Rectal smooth muscle tissue (tissue), 1 donor: ENCODE data around the gene ZNF107.
"Not testable (repeated sequence)": the region's sequence is repeated elsewhere in the genome, so short reads cannot be mapped to it uniquely, and the experiment has no call there.

Source experiments
- H3K27ac ChIP-seq: one replicate; pipeline ENCODE4 v1.7.0; 2013; ENCODE audit warnings: low read depth, low read length, inconsistent platforms
- H3K27me3 ChIP-seq: one replicate; pipeline ENCODE4 v1.7.0; 2013; ENCODE audit warnings: low read length; ENCODE audit not compliant: control insufficient read depth, insufficient read depth
- H3K36me3 ChIP-seq: one replicate; pipeline ENCODE4 v1.7.0; 2013; ENCODE audit warnings: low read length; ENCODE audit not compliant: control insufficient read depth, insufficient read depth
- H3K4me1 ChIP-seq: one replicate; pipeline ENCODE4 v1.7.0; 2013; ENCODE audit warnings: low read length; ENCODE audit not compliant: control insufficient read depth, insufficient read depth
- H3K4me3 ChIP-seq: one replicate; pipeline ENCODE4 v1.7.0; 2013; ENCODE audit warnings: low read length
- H3K9ac ChIP-seq: one replicate; pipeline ENCODE4 v1.7.0; 2013; ENCODE audit warnings: low read length

The ZNF107 gene

DNA sequence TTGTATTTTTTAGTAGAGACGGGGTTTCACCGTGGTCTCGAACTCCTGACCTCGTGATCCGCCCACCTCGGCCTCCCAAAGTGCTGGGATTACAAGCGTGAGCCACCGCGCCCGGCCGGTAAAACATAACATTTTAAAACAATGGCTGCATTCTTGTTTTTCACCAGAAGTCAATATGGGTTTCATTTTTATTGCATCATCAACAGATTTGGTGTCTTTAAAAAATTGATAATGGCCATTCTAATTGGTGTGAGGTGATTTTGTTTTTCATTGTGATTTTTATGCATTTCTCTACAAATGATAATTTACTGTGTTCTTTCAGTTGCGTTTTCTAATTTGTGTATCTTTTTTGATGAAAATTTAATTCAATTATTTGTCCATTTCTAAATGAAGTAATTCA lies 31.9 kb downstream of the ZNF107 start:
- H3K4me3 ChIP-seq, H3K9ac ChIP-seq, H3K27ac ChIP-seq, H3K4me1 ChIP-seq, H3K36me3 ChIP-seq, H3K27me3 ChIP-seq: not testable (repeated sequence)

DNA sequence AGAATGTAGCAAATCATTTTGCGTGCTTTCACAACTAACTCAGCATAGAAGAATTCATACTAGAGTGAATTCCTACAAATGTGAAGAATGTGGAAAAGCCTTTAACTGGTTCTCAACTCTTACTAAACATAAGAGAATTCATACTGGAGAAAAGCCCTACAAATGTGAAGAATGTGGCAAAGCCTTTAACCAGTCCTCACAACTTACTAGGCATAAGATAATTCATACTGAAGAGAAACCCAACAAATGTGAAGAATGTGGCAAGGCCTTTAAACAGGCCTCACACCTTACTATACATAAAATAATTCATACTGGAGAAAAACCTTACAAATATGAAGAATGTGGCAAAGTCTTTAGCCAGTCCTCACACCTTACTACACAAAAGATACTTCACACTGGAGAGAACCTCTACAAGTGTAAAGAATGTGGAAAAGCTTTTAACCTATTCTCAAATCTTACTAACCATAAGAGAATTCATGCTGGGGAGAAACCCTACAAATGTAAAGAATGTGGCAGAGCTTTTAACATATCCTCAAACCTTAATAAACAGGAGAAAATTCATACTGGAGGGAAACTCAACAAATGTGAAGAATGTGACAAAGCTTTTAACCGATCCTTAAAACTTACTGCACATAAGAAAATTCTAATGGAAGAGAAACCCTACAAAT lies 40.8 kb downstream of the ZNF107 start:
- H3K36me3 ChIP-seq: peaks cover 3% of the 10 kb centered on the region
- no peak overlapping the region for H3K27ac ChIP-seq
- no peak overlapping the region for H3K4me3 ChIP-seq
- no peaks in the 10 kb centered on the region for H3K4me1 ChIP-seq
- H3K27me3 ChIP-seq: no peaks in the 10 kb centered on the region
- H3K9ac ChIP-seq: no peak overlapping the region

DNA sequence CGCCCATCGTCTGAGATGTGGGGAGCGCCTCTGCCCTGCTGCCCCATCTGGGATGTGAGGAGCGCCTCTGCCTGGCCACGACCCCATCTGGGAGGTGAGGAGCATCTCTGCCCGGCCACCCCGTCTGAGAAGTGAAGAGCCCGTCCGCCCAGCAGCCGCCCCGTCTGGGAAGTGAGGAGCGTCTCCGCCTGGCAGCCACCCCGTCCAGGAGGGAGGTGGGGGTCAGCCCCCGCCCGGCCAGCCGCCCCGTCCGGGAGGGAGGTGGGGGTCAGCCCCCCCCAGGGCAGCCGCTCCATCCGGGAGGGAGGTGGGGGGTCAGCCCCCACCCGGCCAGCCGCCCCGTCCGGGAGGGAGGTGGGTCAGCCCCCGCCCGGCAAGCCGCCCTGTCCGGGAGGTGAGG lies 52.0 kb downstream of the ZNF107 start:
- not testable (repeated sequence) for H3K27me3 ChIP-seq, H3K4me3 ChIP-seq, H3K36me3 ChIP-seq, H3K9ac ChIP-seq, H3K4me1 ChIP-seq, H3K27ac ChIP-seq

DNA sequence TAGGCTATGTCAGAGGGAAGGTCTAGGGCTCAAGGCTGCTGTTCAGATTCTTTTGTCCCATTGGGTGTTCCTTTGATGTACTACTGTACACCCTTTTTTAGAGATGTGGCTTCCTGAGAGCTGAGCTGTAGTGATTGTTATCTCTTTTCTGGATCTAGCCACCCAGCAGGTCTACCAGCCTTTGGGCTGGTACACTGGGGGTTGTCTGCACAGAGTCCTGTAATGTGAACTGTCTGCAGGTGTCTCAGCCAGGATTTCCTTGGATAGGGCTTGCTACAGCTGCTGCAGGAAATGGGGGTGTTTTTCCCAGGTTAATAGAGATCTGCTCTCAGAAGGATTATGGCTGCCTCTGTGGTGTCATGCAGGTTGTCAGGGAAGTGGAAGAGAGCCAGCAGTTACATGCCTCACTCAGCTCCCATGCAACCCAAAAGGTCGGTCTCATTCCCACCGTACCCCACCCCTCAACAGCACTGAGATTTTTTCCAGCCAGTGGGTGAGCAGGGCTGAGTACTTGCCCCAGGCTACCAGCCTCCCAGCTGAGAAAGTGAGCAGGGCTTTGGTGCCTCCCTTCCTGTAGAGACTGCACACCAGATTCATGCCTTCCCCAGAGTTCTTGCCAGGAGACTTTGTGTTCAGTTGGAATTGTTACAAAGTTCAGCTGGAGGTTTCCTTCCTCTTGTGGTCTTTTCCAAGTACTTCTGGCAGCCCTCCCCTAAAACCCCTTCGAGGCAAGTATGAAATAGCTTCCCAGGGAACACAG lies 63.3 kb downstream of the ZNF107 start:
- Histone ChIP-seq H3K9ac (no peak overlapping the region), H3K4me1 (no peaks in the 10 kb centered on the region), H3K27me3 (no peaks in the 10 kb centered on the region), H3K36me3 (no peaks in the 10 kb centered on the region), H3K27ac (no peak overlapping the region), H3K4me3 (no peak overlapping the region)

DNA sequence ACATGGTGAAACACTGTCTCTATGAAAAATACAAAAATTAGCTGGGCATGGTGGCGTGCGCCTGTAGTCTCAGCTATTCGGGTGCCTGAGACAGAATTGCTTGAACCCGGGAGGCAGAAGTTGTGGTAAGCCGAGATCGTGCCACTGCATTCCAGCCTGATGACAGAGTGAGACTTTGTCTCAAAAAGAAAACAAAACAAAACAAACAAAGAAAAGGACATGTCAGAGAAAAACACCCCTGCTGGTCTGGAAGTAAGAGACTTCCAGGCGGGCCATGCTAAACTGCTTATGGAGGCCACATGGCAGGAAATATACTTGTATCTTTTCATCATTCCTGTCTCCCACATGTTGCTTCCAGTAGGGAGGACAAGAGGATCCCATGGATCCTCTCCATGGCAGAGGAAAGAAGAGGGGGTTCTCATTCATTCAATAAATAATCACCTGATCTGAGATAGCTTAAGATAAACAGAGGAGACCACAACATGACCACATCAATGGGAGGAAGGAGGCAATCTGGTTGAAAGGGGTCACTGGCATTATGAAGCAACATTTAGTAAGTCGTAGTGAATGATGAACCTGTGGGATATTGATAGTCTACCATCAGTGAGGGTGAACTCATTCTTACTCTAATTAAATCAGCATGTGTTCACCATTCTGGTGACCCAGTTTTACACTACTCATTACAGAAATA lies 67.8 kb downstream of the ZNF107 start:
- H3K4me3 ChIP-seq: no peak overlapping the region
- H3K27me3 ChIP-seq: no peaks in the 10 kb centered on the region
- H3K36me3 ChIP-seq: no peaks in the 10 kb centered on the region
- no peak overlapping the region for H3K27ac ChIP-seq
- H3K9ac ChIP-seq: no peak overlapping the region
- no peaks in the 10 kb centered on the region for H3K4me1 ChIP-seq

DNA sequence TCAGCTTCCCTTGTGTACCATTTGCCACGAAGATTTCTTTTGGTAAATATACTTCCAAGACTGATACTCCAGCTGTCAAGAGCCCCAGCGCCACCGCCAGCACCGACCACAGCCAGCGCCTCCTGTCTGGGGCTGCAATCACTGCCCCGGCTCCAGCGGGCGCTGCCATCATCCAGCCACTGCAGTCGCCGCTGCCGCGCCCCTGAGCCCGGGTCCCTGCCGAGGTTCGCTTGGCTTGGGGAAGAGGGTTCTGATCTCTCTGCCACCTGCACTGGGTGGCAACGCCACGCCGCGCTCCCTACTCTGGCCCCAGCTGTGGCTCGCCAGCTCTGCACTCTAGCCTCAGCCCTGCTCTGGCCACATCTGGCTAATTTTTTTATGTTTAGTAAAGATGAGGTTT lies 70.6 kb downstream of the ZNF107 start:
- H3K9ac ChIP-seq: no peak overlapping the region
- no peaks in the 10 kb centered on the region for H3K27me3 ChIP-seq
- H3K27ac ChIP-seq: no peak overlapping the region
- H3K4me1 ChIP-seq: no peaks in the 10 kb centered on the region
- no peaks in the 10 kb centered on the region for H3K36me3 ChIP-seq
- H3K4me3 ChIP-seq: no peak overlapping the region

DNA sequence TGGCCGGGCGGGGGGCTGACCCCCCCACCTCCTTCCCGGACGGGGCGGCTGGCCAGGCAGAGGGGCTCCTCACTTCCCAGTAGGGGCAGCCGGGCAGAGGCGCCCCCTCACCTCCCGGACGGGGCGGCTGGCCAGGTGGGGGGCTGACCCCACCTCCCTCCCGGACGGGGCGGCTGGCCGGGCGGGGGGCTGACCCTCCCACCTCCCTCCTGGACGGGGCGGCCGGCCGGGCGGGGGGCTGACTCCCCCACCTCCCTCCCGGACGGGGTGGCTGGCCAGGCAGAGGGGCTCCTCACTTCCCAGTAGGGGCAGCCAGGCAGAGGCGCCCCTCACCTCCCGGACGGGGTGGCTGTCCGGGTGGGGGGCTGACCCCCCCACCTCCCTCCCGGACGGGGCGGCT lies 72.5 kb downstream of the ZNF107 start:
- not testable (repeated sequence) for H3K36me3 ChIP-seq, H3K9ac ChIP-seq, H3K27me3 ChIP-seq, H3K4me1 ChIP-seq, H3K27ac ChIP-seq, H3K4me3 ChIP-seq

DNA sequence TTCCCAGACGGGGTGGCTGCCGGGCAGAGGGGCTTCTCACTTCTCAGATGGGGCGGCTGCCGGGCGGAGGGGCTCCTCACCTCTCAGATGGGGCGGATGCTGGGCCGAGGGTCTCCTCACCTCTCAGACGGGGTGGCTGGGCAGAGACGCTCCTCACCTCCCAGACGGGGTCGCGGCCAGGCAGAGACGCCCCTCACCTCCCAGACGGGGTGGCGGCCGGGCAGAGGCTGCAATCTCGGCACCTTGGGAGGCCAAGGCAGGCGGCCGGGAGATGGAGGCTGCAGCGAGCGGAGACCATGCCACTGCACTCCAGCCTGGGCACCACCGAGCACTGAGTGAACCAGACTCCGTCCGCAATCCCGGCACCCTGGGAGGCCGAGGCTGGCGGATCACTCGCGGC lies 73.0 kb downstream of the ZNF107 start:
- not testable (repeated sequence) for H3K36me3 ChIP-seq

DNA sequence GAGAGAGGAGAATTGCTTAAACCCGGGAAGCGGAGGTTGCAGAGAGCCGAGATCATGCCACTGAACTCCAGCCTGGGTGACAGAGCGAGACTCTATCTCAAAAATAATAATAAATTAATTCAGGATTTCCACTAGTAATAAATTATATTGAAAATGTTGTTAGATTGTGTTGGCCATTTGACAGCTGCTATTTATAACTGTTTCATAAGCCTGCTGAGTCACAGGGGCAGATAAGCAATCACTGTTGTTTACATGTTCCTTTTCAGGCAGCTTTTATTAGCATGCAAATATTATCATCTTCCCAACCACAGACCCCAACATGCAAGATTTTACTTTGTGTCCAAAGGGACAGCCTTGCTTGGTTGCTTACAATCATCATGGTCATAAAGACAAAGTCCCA lies 78.7 kb downstream of the ZNF107 start:
- H3K36me3 ChIP-seq: no peaks in the 10 kb centered on the region
- H3K27me3 ChIP-seq: no peaks in the 10 kb centered on the region
- H3K9ac ChIP-seq: no peak overlapping the region
- H3K4me1 ChIP-seq: no peaks in the 10 kb centered on the region
- H3K4me3 ChIP-seq: no peak overlapping the region
- H3K27ac ChIP-seq: no peak overlapping the region

More for the DNA sequence above, 73.0 kb downstream of the ZNF107 start:
- not testable (repeated sequence) for H3K9ac ChIP-seq, H3K4me1 ChIP-seq, H3K4me3 ChIP-seq, H3K27ac ChIP-seq, H3K27me3 ChIP-seq

DNA sequence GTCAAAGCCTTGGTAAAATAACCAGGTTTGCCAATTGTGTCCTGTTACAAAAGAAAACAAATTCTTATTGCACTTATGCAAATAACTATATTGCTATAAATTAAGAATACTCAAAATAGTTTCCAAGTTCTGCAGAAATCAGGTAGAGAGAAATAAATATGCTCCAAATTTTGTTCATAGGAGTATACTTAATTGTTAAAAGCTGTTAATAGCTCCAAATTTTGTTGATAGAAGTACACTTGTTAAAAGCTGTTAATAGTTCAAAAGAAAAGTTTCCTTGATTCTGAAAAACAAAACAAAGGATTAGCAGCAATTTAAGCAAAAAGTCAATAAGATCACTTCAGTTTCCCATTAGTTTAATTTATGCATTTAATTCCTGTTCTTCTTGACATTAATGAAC lies 81.9 kb downstream of the ZNF107 start:
- H3K27ac ChIP-seq: no peak overlapping the region
- no peak overlapping the region for H3K4me3 ChIP-seq
- H3K9ac ChIP-seq: no peak overlapping the region
- H3K27me3 ChIP-seq: no peaks in the 10 kb centered on the region
- H3K4me1 ChIP-seq: no peaks in the 10 kb centered on the region
- H3K36me3 ChIP-seq: no peaks in the 10 kb centered on the region

DNA sequence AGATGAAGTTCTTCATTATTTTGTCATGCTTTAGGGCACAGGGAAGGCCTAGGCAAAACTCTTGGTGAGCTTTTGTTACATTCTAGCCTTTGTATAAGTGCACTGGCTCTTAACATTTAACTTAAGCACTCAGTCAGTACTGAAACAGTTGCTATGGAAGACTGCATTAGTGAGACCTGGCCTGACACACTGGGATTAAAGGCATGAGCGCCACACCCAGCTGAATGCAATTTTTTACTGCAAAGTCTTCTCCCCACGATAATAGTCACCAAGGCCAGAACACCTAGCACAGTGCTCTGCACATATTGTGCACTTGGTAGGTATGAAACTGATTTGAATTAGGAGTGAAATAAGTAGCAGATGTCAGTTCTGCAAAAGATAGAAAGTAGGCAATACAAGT lies 87.1 kb downstream of the ZNF107 start:
- H3K36me3 ChIP-seq: no peaks in the 10 kb centered on the region
- H3K27me3 ChIP-seq: no peaks in the 10 kb centered on the region
- no peaks in the 10 kb centered on the region for H3K4me1 ChIP-seq
- no peak overlapping the region for H3K27ac ChIP-seq
- no peak overlapping the region for H3K4me3 ChIP-seq
- no peak overlapping the region for H3K9ac ChIP-seq

DNA sequence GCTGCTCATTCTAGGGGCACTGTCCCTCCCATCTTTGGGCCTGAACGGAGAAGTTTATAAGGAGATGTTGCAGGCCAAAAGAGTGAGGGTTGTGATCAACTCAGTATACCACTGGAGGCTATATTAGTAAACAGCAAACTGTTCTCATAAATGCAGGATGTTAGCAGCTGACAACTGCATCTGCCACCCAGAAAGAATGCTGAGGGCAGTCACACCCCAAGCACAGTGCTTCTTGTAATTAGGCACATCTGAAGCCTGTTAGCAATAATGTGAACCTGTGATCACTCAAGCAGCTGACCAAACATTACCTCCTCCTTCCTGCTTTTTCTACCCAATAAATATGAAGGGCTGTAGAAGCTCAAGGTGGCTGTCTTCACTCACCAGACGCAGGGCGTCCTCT lies 89.9 kb downstream of the ZNF107 start:
- Histone ChIP-seq H3K4me3 (no peak overlapping the region), H3K27ac (no peak overlapping the region), H3K9ac (no peak overlapping the region), H3K27me3 (no peaks in the 10 kb centered on the region), H3K4me1 (no peaks in the 10 kb centered on the region), H3K36me3 (no peaks in the 10 kb centered on the region)

DNA sequence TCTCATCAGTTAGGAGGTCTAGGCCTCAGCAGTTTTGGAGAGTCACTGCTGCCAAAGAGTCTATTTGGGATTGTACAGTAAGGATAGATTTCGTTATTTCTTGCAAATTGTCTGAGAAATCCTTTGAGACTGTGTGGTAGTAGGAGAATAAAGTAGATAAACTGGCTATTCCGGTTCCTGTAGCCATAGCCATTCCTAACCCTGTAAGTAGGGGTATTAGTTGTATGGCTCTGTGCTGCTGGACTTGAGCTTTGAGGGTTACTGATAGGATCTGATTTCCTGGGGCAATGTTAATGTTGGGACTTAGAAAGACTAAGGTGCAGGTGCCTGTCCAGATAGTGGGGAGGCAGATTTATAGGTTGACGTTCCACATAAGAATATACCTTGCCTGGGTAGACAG lies 92.2 kb downstream of the ZNF107 start:
- H3K4me1 ChIP-seq: no peaks in the 10 kb centered on the region

More for the DNA sequence above, 92.2 kb downstream of the ZNF107 start:
- Histone ChIP-seq H3K36me3 (no peaks in the 10 kb centered on the region), H3K9ac (no peak overlapping the region), H3K27ac (no peak overlapping the region), H3K4me3 (no peak overlapping the region), H3K27me3 (no peaks in the 10 kb centered on the region)
